K562 (cell line): ENCODE results near the gene RAPSN. TPM values are rescaled to one million over a fixed set of nuclear protein-coding genes. Genes with fewer than 3 reads are reported as not detected.

ENCODE experiments used
- CBX1 ChIP-seq: sonication (generic); IDR thresholded peaks from 2 replicates; pipeline ENCODE4 v1.6.1; 2016; ENCODE audit warnings: antibody characterized with exemption, low read depth, mild to moderate bottlenecking
- CXXC5 ChIP-seq: fragments of 250-450 bp; sonication (Bioruptor Pico); IDR thresholded peaks from 2 replicates; pipeline ENCODE4 v1.8.0; 2022; ENCODE audit warnings: inconsistent platforms, mild to moderate bottlenecking, moderate library complexity
- DMBX1 ChIP-seq: fragments of 250-450 bp; sonication (Bioruptor Pico); IDR thresholded peaks from 2 replicates; pipeline ENCODE4 v1.8.0; 2022; ENCODE audit warnings: inconsistent platforms, mild to moderate bottlenecking, moderate library complexity, borderline replicate concordance
- EGR1 ChIP-seq: fragments of 450-650 bp; conservative IDR thresholded peaks from 2 replicates; pipeline ENCODE4 v1.6.1; 2017; ENCODE audit warnings: mild to moderate bottlenecking
- FOSL1 ChIP-seq: fragments of 200-800 bp; sonication (Bioruptor generic); conservative IDR thresholded peaks from 2 replicates; pipeline ENCODE4 v1.6.1; 2016; ENCODE audit warnings: missing genetic modification characterization, missing compliant biosample characterization
- HCFC1 ChIP-seq: IDR thresholded peaks from 2 replicates; pipeline ENCODE4 v1.6.1; 2012; ENCODE audit warnings: low read depth, low read length, improper control_type of control experiment
- MCM2 ChIP-seq: fragments of 450-650 bp; IDR thresholded peaks from 2 replicates; pipeline ENCODE4 v1.6.1; 2017; ENCODE audit warnings: low read depth, mild to moderate bottlenecking
- MECOM ChIP-seq: fragments of 250-450 bp; sonication (Bioruptor Pico); IDR thresholded peaks from 2 replicates; pipeline ENCODE4 v1.8.0; 2022; ENCODE audit warnings: inconsistent platforms
- MYNN ChIP-seq, 2 experiments: sonication (generic); formaldehyde crosslinking in 1 of 2; IDR thresholded peaks; 2 replicates each; pipeline versions ENCODE4 v1.5.0 to v1.6.1; 2016 to 2020; ENCODE audit warnings: antibody characterized with exemption in 1 of 2, missing genetic modification reagents in 1 of 2
- RUNX1 ChIP-seq: sonication (generic); IDR thresholded peaks from 2 replicates; pipeline ENCODE4 v1.6.1; 2016; ENCODE audit warnings: antibody characterized with exemption, low read depth
- SMARCA4 ChIP-seq: fragments of 450-650 bp; IDR thresholded peaks from 2 replicates; pipeline ENCODE4 v1.6.1; 2016
- SPI1 ChIP-seq: IDR thresholded peaks from 2 replicates; pipeline ENCODE4 v1.6.1; 2011; ENCODE audit warnings: low read depth, low read length, control low read depth, borderline replicate concordance
- TGIF2 ChIP-seq: sonication (generic); formaldehyde crosslinking; IDR thresholded peaks from 2 replicates; pipeline ENCODE4 v1.8.1; 2022; ENCODE audit warnings: mild to moderate bottlenecking, missing genetic modification reagents, moderate library complexity
- U2AF2 ChIP-seq: fragments of 200-400 bp; formaldehyde crosslinking; optimal IDR thresholded peaks from 2 replicates; pipeline ENCODE3; 2017; ENCODE audit warnings: low read depth, mild to moderate bottlenecking, low read length
- ZFP36 ChIP-seq: fragments of 150-350 bp; IDR thresholded peaks from 2 replicates; pipeline ENCODE4 v1.6.1; 2018; ENCODE audit warnings: low read length, low read depth; ENCODE audit not compliant: partially characterized antibody
- ZNF124 ChIP-seq: sonication (generic); formaldehyde crosslinking; IDR thresholded peaks from 2 replicates; pipeline ENCODE4 v1.8.1; 2022; ENCODE audit warnings: missing genetic modification reagents
- ZNF175 ChIP-seq: fragments of 200-800 bp; sonication (Bioruptor generic); IDR thresholded peaks from 2 replicates; pipeline ENCODE4 v1.6.1; 2016; ENCODE audit warnings: low read depth, mild to moderate bottlenecking, missing genetic modification characterization, missing compliant biosample characterization
- ZNF263 ChIP-seq: sonication (generic); formaldehyde crosslinking; IDR thresholded peaks from 2 replicates; pipeline ENCODE4 v1.8.0; 2022; ENCODE audit warnings: mild to moderate bottlenecking, missing genetic modification reagents, borderline replicate concordance
- ZNF347 ChIP-seq: fragments of 450-650 bp; formaldehyde crosslinking; IDR thresholded peaks from 2 replicates; pipeline ENCODE4 v1.4.0; 2020; ENCODE audit warnings: low read depth, mild to moderate bottlenecking, moderate library complexity
- ZNF785 ChIP-seq: fragments of 250-450 bp; sonication (Bioruptor Pico); IDR thresholded peaks from 2 replicates; pipeline ENCODE4 v1.4.0; 2020; ENCODE audit warnings: mild to moderate bottlenecking
- polyA plus RNA-seq, 8 experiments: library from polyadenylated mRNA; depleted of rRNA in 4 of 8; stranded (reverse) in 5 of 8; unstranded in 3 of 8; fragments of >200 nt; fragmentation: Nextera tagmentation in 2 of 8; fragmentation: Illumina TruSeq in 1 of 8; extraction: Ambion mirVana in 2 of 8; extraction: Trizol in 1 of 8; gene quantifications; 2 replicates each; pipeline versions ENCODE4 v1.2.1 to v1.2.3, GENCODE V29; 2011 to 2014; ENCODE audit warnings: inconsistent platforms in 1 of 8, missing spikeins in 1 of 8
- total RNA-seq, 7 experiments: library from RNA; depleted of rRNA in 6 of 7; stranded (reverse); fragments of >200 nt in 6 of 7; fragmentation: Illumina TruSeq in 2 of 7; extraction: Trizol in 2 of 7; gene quantifications; 2 replicates each; pipeline versions ENCODE4 v1.2.1 to v1.2.3, GENCODE V29; 2011 to 2021; ENCODE audit warnings: low replicate concordance in 1 of 7
- TF ChIP-seq, protein P1 (sequence below): fragments of 250-450 bp; sonication (Bioruptor Pico); IDR thresholded peaks from 2 replicates; pipeline ENCODE4 v1.4.0; 2020; ENCODE audit warnings: mild to moderate bottlenecking, moderate library complexity
- TF ChIP-seq, protein P2 (sequence below), 3 experiments: fragments of 200-800 bp in 1 of 3; fragments of 250-450 bp in 1 of 3; fragments of 450-650 bp in 1 of 3; sonication (Bioruptor Pico) in 1 of 3; sonication (Bioruptor generic) in 1 of 3; formaldehyde crosslinking in 1 of 3; IDR thresholded peaks; 2 replicates each; pipeline versions ENCODE4 v1.6.1 to v1.8.0; 2016 to 2022; ENCODE audit warnings: mild to moderate bottlenecking in 2 of 3, missing genetic modification characterization in 2 of 3, missing compliant biosample characterization in 1 of 3, moderate library complexity in 1 of 3
- TF ChIP-seq, protein P3 (sequence below): fragments of 450-650 bp; IDR thresholded peaks from one replicate; pipeline ENCODE4 v1.6.1; 2018; ENCODE audit warnings: mild to moderate bottlenecking, moderate library complexity; ENCODE audit not compliant: partially characterized antibody

The RAPSN gene
- total and polyA plus RNA-seq, 9 of the 15 experiments (the other 6 are each of a cell fraction or from before 2014, with no cell fraction given): 0.06 to 0.11 TPM; not detected in 7

DNA sequence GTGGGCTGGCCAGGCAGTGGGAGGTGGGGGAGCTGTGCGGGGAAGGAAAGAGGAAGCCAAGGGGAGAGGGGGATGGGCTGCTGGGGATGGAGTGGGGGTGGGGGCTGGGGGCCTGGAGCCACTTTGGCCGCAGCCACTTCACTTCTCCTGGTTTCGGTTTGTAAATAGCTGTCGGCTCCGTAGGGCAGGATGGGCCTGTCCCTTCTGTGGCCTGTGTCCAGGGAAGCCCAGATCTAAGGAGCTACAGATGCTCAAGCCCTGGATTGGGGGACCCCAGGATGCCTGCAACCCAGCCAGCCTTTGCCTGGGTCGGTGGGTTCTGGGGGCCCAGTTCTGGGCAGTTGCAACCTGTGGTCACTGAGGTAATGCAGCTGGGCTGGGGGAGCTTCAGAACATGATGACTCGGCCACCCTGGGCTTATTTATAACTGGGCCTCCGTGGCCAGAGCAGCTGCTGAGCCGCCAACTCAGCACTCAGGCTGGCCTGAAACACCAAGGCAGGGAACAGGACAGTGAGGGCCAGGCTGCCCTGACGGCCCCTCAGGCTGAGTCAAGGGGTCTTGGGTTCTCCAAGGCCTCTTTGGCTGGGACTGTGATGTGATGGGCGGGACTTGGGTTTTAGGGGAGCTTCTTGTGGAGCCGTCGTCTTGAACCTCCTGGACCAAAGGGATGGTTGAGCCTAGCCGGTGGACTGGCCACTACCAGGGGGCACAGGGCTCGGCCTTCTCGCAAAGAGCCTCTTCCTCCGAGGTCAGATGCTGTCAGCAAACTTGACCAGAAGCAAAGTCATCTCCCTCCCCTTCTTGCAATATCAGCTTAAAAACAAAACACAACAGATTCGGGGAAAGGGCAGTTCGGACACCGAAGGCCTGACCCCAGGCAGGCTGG is 55.5 kb downstream of the RAPSN start (continued):
- TF ChIP-seq HCFC1 (no peak), CXXC5 (CRISPR knock-in tag) (no peak; the same call in 1 of the 2 replicates), MYNN (IDR thresholded peaks at IDR 0.05) (no peak), MYNN (CRISPR knock-in tag; IDR thresholded peaks at IDR 0.05) (no peak), SPI1 (peak; percentile 80), RUNX1 (no peak), U2AF2 (no peak), SMARCA4 (no peak), ZNF124 (CRISPR knock-in tag) (no peak), ZNF347 (CRISPR knock-in tag) (no peak), FOSL1 (tag) (no peak), ZNF263 (CRISPR knock-in tag) (no peak), ZNF175 (CRISPR knock-in tag) (no peak), CBX1 (no peak), DMBX1 (CRISPR knock-in tag) (no peak), MCM2 (no peak), EGR1 (no peak), ZFP36 (no peak), MECOM (no peak), ZNF785 (CRISPR knock-in tag) (no peak), TGIF2 (CRISPR knock-in tag) (no peak)
- TF ChIP-seq, protein P1, sequence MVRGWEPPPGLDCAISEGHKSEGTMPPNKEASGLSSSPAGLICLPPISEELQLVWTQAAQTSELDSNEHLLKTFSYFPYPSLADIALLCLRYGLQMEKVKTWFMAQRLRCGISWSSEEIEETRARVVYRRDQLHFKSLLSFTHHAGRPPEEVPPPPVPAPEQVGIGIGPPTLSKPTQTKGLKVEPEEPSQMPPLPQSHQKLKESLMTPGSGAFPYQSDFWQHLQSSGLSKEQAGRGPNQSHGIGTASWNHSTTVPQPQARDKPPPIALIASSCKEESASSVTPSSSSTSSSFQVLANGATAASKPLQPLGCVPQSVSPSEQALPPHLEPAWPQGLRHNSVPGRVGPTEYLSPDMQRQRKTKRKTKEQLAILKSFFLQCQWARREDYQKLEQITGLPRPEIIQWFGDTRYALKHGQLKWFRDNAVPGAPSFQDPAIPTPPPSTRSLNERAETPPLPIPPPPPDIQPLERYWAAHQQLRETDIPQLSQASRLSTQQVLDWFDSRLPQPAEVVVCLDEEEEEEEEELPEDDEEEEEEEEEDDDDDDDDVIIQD: no peak
- TF ChIP-seq, protein P2, sequence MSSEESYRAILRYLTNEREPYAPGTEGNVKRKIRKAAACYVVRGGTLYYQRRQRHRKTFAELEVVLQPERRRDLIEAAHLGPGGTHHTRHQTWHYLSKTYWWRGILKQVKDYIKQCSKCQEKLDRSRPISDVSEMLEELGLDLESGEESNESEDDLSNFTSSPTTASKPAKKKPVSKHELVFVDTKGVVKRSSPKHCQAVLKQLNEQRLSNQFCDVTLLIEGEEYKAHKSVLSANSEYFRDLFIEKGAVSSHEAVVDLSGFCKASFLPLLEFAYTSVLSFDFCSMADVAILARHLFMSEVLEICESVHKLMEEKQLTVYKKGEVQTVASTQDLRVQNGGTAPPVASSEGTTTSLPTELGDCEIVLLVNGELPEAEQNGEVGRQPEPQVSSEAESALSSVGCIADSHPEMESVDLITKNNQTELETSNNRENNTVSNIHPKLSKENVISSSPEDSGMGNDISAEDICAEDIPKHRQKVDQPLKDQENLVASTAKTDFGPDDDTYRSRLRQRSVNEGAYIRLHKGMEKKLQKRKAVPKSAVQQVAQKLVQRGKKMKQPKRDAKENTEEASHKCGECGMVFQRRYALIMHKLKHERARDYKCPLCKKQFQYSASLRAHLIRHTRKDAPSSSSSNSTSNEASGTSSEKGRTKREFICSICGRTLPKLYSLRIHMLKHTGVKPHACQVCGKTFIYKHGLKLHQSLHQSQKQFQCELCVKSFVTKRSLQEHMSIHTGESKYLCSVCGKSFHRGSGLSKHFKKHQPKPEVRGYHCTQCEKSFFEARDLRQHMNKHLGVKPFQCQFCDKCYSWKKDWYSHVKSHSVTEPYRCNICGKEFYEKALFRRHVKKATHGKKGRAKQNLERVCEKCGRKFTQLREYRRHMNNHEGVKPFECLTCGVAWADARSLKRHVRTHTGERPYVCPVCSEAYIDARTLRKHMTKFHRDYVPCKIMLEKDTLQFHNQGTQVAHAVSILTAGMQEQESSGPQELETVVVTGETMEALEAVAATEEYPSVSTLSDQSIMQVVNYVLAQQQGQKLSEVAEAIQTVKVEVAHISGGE (CRISPR knock-in tag; IDR thresholded peaks at IDR 0.05): no peak
- TF ChIP-seq, protein P3, sequence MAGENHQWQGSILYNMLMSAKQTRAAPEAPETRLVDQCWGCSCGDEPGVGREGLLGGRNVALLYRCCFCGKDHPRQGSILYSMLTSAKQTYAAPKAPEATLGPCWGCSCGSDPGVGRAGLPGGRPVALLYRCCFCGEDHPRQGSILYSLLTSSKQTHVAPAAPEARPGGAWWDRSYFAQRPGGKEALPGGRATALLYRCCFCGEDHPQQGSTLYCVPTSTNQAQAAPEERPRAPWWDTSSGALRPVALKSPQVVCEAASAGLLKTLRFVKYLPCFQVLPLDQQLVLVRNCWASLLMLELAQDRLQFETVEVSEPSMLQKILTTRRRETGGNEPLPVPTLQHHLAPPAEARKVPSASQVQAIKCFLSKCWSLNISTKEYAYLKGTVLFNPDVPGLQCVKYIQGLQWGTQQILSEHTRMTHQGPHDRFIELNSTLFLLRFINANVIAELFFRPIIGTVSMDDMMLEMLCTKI: no peak
